Activated CD4-positive, alpha-beta T cell treated with anti-CD3 and anti-CD28 coated beads for 24 hours (primary cell): ENCODE measurements around the gene ACOT8.

Experiments used
- DNase-seq, 2 donors: peaks; one replicate each; pipeline ENCODE4 v3.0.0-alpha.2; 2020; ENCODE audit warnings: low read depth in 2 of 2

The ACOT8 gene

DNA sequence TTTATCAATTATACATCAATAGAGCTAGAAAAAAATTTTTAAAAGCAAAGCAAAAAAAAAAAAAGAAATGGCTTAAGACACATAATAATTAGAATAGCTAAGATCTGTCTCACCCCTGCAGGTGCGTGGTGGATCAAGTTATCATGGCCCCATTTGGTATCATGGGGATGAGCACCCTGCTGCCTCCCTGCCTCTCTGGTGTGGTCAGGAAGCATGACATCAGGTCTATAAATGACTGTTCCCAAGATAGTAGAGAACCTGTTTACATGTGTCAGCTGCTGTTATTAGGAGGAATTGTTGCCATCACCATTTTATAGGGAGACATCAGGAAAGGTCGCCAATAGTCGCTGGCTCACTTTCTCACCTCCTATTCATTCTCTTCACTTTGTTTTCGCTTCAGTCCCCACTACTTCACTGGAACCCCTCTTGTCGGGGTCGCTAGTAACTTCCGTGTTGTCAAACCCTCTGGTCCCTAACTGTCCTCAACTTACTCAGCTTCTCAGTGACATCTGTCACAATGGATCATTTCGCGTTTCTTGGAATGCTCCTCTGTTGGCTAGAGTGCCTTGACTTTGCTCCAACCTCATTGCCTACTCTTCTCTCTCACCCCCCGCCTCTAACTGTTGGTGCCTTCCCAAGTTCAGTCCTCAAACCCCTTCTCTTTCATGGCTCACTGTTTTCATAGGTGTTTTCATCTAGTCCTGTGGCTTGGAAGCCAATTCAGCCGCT is 60.7 kb downstream of the ACOT8 start:
- DNase-seq, result no peak

DNA sequence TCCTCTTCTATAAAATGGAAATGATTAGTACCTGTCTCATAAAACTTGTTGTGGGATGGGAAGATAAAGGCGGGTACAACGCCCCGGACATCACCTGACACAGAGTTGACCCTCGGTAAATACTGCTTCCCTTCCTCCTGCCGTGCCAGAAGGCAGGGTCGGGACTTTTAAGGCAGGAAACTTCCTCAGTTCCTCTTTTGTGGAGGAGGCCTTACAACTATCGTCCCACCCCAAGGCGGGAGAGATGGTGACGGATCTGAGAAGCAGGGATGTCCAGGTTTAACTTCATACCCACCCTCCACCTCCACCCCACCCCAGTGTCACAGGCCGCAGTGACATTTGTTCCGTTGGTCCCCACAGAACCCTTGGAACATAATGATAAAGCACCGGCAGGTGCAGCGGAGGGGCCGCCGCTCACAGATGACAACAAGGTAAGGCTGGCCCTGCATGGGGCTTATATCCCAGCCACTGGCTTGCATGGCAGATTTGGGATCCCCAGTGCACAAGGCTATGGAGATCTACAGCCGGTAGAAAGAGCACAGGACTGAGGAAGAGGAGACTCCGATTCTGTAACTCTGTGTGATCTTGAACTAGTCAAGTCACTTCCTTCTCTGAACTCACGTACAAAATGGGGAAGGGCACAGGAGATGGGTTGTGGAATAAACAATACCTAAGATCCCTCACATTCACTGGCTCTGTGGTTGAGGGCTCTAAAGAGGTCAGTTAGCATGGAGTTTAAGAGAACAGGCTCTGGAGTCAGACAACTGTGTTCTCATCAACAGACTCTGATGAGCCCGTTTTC is 64.7 kb downstream of the ACOT8 start:
- no peak for DNase-seq
